Activated naive CD8-positive, alpha-beta T cell treated with anti-CD3 and anti-CD28 coated beads, Interleukin-2, amount 50 U/mL, for 24 hours (primary cell): ENCODE results near the gene ECPAS.
A peak's percentile ranks its signal among the peaks of the same experiment; 100 is the strongest.
"Not testable (repeated sequence)": the region's sequence is repeated elsewhere in the genome, so short reads cannot be mapped to it uniquely, and the experiment has no call there.

Source experiments
- ATAC-seq: fragments of 150-1000 bp; cut with Tn5 transposase; one replicate; pipeline ENCODE4 v1.10.0; 2021
- DNase-seq: peaks from one replicate; pipeline ENCODE4 v3.0.0; 2021
- H3K27ac Mint-ChIP-seq: one replicate; pipeline ENCODE4 v1.8.0; 2021; ENCODE audit warnings: mild to moderate bottlenecking, mixed read lengths
- H3K27me3 Mint-ChIP-seq: one replicate; pipeline ENCODE4 v1.8.0; 2021; ENCODE audit warnings: mixed read lengths
- H3K36me3 Mint-ChIP-seq: one replicate; pipeline ENCODE4 v1.8.0; 2021; ENCODE audit warnings: low read depth, mixed read lengths
- H3K4me1 Mint-ChIP-seq: one replicate; pipeline ENCODE4 v1.8.0; 2021; ENCODE audit warnings: mixed read lengths
- H3K4me3 Mint-ChIP-seq: one replicate; pipeline ENCODE4 v1.8.0; 2021; ENCODE audit warnings: mild to moderate bottlenecking, moderate library complexity, mixed read lengths
- H3K9me3 Mint-ChIP-seq: one replicate; pipeline ENCODE4 v1.8.0; 2021; ENCODE audit warnings: mixed read lengths

ECPAS gene

DNA sequence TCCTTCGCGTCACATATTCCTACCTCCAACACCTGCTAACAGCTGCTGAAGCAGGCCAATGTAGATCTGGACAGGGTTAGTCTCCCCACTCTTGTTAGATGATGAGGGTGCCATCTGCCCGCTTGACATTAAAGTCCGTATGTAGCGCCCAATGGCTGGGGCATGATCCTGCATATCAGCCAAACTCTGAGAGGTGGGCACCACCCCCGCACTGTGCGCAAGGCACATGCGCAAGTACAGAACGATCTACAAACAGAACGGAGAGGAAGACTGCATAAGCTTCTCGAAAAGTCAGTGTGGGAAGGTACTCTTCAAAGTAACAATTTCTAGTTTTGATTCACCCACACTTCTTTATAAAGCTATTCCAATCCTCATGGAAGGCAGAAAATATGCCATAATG lies 69.8 kb downstream of the ECPAS start:
- H3K9me3 Mint-ChIP-seq = no peaks in the 10 kb centered on the region
- ATAC-seq = no peak
- no peak overlapping the region for H3K4me3 Mint-ChIP-seq
- no peak for DNase-seq
- H3K27me3 Mint-ChIP-seq = no peaks in the 10 kb centered on the region
- H3K4me1 Mint-ChIP-seq = no peaks in the 10 kb centered on the region
- no peak overlapping the region for H3K27ac Mint-ChIP-seq
- H3K36me3 Mint-ChIP-seq = peaks cover 75% of the 10 kb centered on the region

DNA sequence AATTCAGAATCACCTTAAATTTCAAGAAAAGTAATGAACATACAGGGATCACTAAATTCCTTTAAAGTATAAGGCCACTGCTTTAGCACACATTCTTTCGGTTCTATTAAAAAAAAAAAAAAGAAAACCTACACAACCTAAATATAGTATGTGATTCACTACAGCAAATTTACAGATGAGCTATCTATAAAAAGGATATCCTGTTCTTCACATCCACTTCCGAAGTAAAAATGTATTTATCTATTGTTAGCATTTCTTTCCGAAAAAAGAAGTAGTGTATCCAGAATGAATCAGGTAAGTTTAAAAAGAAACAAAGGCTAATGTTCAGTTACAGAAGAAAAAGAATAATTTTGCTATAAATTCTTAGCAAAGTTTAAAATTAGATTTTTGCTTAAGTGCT lies 70.2 kb downstream of the ECPAS start:
- Mint-ChIP-seq H3K27ac (no peak overlapping the region), H3K36me3 (peaks cover 76% of the 10 kb centered on the region), H3K27me3 (no peaks in the 10 kb centered on the region), H3K4me3 (no peak overlapping the region), H3K9me3 (no peaks in the 10 kb centered on the region), H3K4me1 (no peaks in the 10 kb centered on the region)
- ATAC-seq = no peak
- DNase-seq = no peak

DNA sequence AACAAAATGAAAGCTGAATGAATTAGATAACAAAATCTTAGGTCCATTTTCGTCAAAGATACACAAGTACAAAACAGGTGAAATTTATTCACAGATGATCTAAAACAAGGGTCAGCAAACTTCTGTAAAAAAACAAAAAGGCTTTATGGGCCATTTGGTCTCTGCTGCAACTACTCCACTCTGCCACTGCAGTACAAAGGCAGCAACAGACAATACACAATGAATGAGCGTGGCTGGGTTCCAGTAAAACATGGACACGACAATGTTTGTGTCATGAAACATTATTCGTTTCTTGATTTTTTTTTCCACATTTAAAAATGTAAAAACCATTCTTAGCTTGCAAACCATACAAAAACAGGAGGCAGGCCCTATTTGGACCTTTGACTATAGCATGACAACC lies 71.9 kb downstream of the ECPAS start:
- H3K4me3 Mint-ChIP-seq = no peak overlapping the region
- ATAC-seq = no peak
- no peak for DNase-seq
- peaks cover 83% of the 10 kb centered on the region for H3K36me3 Mint-ChIP-seq
- H3K27me3 Mint-ChIP-seq = no peaks in the 10 kb centered on the region
- no peak overlapping the region for H3K27ac Mint-ChIP-seq
- peaks cover 3% of the 10 kb centered on the region for H3K9me3 Mint-ChIP-seq
- no peaks in the 10 kb centered on the region for H3K4me1 Mint-ChIP-seq

DNA sequence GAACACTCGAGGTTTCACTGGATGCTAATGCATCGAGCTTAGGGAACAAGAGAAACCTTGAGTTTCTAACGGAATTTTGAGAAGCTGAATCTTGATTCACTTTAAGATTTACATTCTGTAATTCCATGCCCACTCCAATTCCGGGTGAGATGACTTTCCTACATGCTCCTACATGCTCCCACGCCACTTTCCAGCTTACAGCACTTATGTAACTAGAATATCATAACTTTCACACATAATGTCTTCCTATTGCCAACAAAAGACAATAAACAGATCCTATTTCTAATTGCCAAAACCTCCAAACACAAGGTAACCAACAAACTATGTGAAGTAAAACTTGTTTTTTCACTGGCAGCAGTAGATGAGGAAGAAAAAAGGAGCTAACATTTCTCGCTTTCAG lies 72.9 kb downstream of the ECPAS start:
- no peaks in the 10 kb centered on the region for H3K27me3 Mint-ChIP-seq
- ATAC-seq = no peak
- no peak for DNase-seq
- H3K4me1 Mint-ChIP-seq = no peaks in the 10 kb centered on the region
- H3K27ac Mint-ChIP-seq = no peak overlapping the region
- peaks cover 86% of the 10 kb centered on the region for H3K36me3 Mint-ChIP-seq
- peaks cover 5% of the 10 kb centered on the region for H3K9me3 Mint-ChIP-seq
- H3K4me3 Mint-ChIP-seq = no peak overlapping the region

DNA sequence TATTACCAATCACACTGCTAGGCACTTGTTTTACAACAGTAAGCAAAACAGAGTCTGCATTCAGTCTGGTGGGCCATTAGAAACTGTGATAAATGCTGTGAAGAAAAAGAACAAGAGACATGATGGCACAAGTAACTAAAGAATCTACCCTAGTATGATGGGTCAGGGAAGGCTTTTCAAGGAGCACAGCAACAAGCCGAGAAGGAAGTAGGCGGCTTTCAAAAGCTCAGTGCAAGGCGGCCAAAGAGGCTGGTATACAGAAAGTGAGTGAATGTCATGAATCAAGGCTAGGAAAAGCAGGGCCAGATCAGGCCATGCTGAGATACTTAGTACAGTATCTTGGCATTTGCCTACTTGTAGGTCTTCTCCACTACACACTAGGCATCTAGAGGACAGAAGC lies 76.4 kb downstream of the ECPAS start:
- H3K27ac Mint-ChIP-seq = no peak overlapping the region
- H3K27me3 Mint-ChIP-seq = no peaks in the 10 kb centered on the region
- no peak overlapping the region for H3K4me3 Mint-ChIP-seq
- ATAC-seq (no peak), DNase-seq (no peak)
- peaks cover 29% of the 10 kb centered on the region for H3K9me3 Mint-ChIP-seq
- H3K36me3 Mint-ChIP-seq = peaks cover 94% of the 10 kb centered on the region
- no peaks in the 10 kb centered on the region for H3K4me1 Mint-ChIP-seq

GRCh38 chr9:111405701-111406100 lies 78.5 kb downstream of the ECPAS start:
- Mint-ChIP-seq H3K36me3 (peaks cover 95% of the 10 kb centered on the region), H3K4me3 (no peak overlapping the region), H3K27ac (no peak overlapping the region), H3K9me3 (peaks cover 48% of the 10 kb centered on the region), H3K4me1 (no peaks in the 10 kb centered on the region), H3K27me3 (no peaks in the 10 kb centered on the region)
- ATAC-seq = no peak
- no peak for DNase-seq

DNA sequence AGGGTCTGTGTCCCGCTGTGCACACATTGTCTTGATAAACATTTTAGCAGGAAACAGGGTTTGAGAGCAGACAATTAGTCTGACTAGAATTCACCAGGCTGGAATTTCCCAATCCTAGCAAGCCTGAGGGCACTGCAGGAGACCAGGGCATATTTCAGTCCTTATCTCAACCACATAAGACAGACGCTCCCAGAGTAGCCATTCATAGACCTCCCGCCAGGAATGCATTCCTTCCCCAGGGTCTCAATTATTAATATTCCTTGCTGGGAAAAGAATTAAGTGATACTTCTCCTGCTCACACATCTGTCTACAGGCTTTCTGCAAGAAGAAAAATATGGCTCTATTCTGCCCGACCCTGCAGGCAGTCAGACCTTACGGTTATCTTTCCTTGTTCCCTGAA lies 82.7 kb downstream of the ECPAS start:
- ATAC-seq, H3K4me3 Mint-ChIP-seq, DNase-seq, H3K4me1 Mint-ChIP-seq, H3K27me3 Mint-ChIP-seq, H3K27ac Mint-ChIP-seq: not testable (repeated sequence)
- Mint-ChIP-seq H3K36me3 (peaks cover 90% of the 10 kb centered on the region), H3K9me3 (peaks cover 50% of the 10 kb centered on the region)

- peaks cover 86% of the 10 kb centered on the region for H3K36me3 Mint-ChIP-seq
- ATAC-seq (no peak), DNase-seq (no peak)
- H3K4me3 Mint-ChIP-seq = no peak overlapping the region
- peak overlapping the region; percentile 3 for H3K27ac Mint-ChIP-seq
- no peaks in the 10 kb centered on the region for H3K4me1 Mint-ChIP-seq
- no peaks in the 10 kb centered on the region for H3K27me3 Mint-ChIP-seq
- peaks cover 41% of the 10 kb centered on the region for H3K9me3 Mint-ChIP-seq
Observed at GRCh38 chr9:111400564-111400898, 83.7 kb downstream of the ECPAS start.

GRCh38 chr9:111399772-111400563 lies 84.2 kb downstream of the ECPAS start:
- ATAC-seq = peak; percentile 46
- Mint-ChIP-seq H3K4me1 (no peaks in the 10 kb centered on the region), H3K9me3 (peaks cover 35% of the 10 kb centered on the region), H3K27ac (no peak overlapping the region), H3K36me3 (peaks cover 86% of the 10 kb centered on the region), H3K4me3 (no peak overlapping the region), H3K27me3 (no peaks in the 10 kb centered on the region)
- DNase-seq = no peak

GRCh38 chr9:111399211-111399739 lies 84.9 kb downstream of the ECPAS start:
- Mint-ChIP-seq H3K27ac (no peak overlapping the region), H3K36me3 (peaks cover 85% of the 10 kb centered on the region), H3K4me1 (no peaks in the 10 kb centered on the region), H3K4me3 (no peak overlapping the region), H3K9me3 (peaks cover 29% of the 10 kb centered on the region), H3K27me3 (no peaks in the 10 kb centered on the region)
- no peak for ATAC-seq
- no peak for DNase-seq

DNA sequence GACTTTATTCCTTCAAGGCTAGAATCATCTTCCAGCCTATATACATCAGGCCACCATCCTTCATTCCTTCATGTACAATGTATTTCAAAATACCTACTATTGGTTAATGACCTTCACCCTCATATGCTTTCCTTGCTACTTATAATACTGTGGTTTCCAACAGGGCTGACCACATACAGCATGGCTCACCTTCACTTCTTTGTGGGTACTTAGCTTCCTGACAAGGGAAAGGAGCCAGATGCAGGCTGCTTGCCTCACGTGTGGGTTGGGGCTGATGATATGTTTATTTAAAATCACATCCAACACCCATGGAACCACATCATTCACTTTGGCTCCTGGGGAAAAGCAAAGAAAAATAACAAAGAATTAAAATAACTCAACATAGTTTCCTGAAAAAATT lies 90.2 kb downstream of the ECPAS start:
- H3K36me3 Mint-ChIP-seq = peaks cover 81% of the 10 kb centered on the region
- no peak for DNase-seq
- H3K4me3 Mint-ChIP-seq = no peak overlapping the region

DNA sequence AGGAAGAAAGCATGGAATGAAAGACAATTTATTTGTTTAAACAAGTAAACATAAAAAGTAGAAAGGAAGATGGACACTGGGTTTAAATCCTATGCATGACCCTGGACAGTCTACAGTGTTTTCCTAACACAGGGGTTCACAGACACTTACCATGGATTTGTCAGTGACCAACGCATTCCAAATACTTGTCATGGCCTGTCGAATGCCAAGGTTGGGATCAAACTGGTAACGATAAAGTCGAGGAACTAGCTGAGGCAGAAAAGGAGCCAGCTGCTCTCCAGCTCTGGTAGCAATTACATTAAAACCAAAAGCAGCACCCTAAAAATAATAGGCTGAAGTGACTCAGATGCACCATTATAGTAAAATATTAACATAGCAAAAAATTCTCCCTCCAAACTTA lies 94.8 kb downstream of the ECPAS start:
- Mint-ChIP-seq H3K4me1 (no peaks in the 10 kb centered on the region), H3K4me3 (no peak overlapping the region), H3K9me3 (no peaks in the 10 kb centered on the region), H3K27me3 (no peaks in the 10 kb centered on the region), H3K36me3 (peaks cover 53% of the 10 kb centered on the region), H3K27ac (no peak overlapping the region)
- ATAC-seq (no peak), DNase-seq (no peak)

More for the DNA sequence above, 90.2 kb downstream of the ECPAS start:
- Mint-ChIP-seq H3K9me3 (no peaks in the 10 kb centered on the region), H3K4me1 (no peaks in the 10 kb centered on the region), H3K27me3 (no peaks in the 10 kb centered on the region), H3K27ac (no peak overlapping the region)
- no peak for ATAC-seq

GRCh38 chr9:111386386-111386785 lies 97.8 kb downstream of the ECPAS start:
- H3K27me3 Mint-ChIP-seq = no peaks in the 10 kb centered on the region
- ATAC-seq = peak; percentile 49
- H3K27ac Mint-ChIP-seq = no peak overlapping the region
- H3K4me3 Mint-ChIP-seq = no peak overlapping the region
- no peaks in the 10 kb centered on the region for H3K9me3 Mint-ChIP-seq
- no peak for DNase-seq
- H3K4me1 Mint-ChIP-seq = no peaks in the 10 kb centered on the region
- peaks cover 50% of the 10 kb centered on the region for H3K36me3 Mint-ChIP-seq

- H3K36me3 Mint-ChIP-seq = peaks cover 63% of the 10 kb centered on the region
- DNase-seq (no peak), ATAC-seq (no peak)
- H3K9me3 Mint-ChIP-seq = no peaks in the 10 kb centered on the region
- H3K4me3 Mint-ChIP-seq = no peak overlapping the region
- no peak overlapping the region for H3K27ac Mint-ChIP-seq
- H3K4me1 Mint-ChIP-seq = no peaks in the 10 kb centered on the region
- no peaks in the 10 kb centered on the region for H3K27me3 Mint-ChIP-seq
Observed at GRCh38 chr9:111381006-111381405, 103.2 kb downstream of the ECPAS start.

- no peaks in the 10 kb centered on the region for H3K27me3 Mint-ChIP-seq
Observed at GRCh38 chr9:111375817-111376564, 108.2 kb downstream of the ECPAS start.

More at GRCh38 chr9:111375817-111376564, 108.2 kb downstream of the ECPAS start:
- Mint-ChIP-seq H3K9me3 (no peaks in the 10 kb centered on the region), H3K36me3 (peaks cover 78% of the 10 kb centered on the region), H3K4me3 (no peak overlapping the region), H3K27ac (no peak overlapping the region), H3K4me1 (no peaks in the 10 kb centered on the region)
- DNase-seq = no peak
- ATAC-seq = no peak
